B cell (primary cell): ENCODE results near the gene SCAI. TPM values are rescaled to one million over a fixed set of nuclear protein-coding genes. Genes with fewer than 3 reads are reported as not detected.
"Not testable (repeated sequence)": the region's sequence is repeated elsewhere in the genome, so short reads cannot be mapped to it uniquely, and the experiment has no call there.

ENCODE experiments used
- ATAC-seq: fragments of 200-7000 bp; cut with Tn5 transposase; one replicate; pipeline ENCODE4 v1.10.0; 2021; ENCODE audit warnings: low read depth, mild to moderate bottlenecking, moderate number of reproducible peaks, moderate library complexity
- CTCF ChIA-PET: fragments of 350-600 bp; sonication (Branson Sonifier 250); formaldehyde crosslinking; loops from one replicate; lab custom pipeline; 2021; ENCODE audit warnings: antibody characterized with exemption, inconsistent platforms; lab: Charles Lee
- POLR2A ChIA-PET: fragments of 350-600 bp; sonication (Branson Sonifier 250); formaldehyde crosslinking; loops from one replicate; lab custom pipeline; 2021; ENCODE audit warnings: antibody characterized with exemption; lab: Charles Lee
- DNase-seq: peaks from one replicate; pipeline ENCODE4 v3.0.0; 2013
- H2AFZ ChIP-seq: 2 replicates; pipeline ENCODE4 v1.6.1; 2012; ENCODE audit warnings: mild to moderate bottlenecking, low read depth, low read length; ENCODE audit not compliant: insufficient read depth, poor library complexity, severe bottlenecking
- H3K27ac ChIP-seq, 2 donors: 1 replicate in 1 of 2; 2 replicates in 1 of 2; pipeline ENCODE4 v1.5.1; 2012 to 2013; ENCODE audit warnings: low read length in 2 of 2, mild to moderate bottlenecking in 2 of 2, moderate library complexity in 1 of 2
- H3K27me3 ChIP-seq, 4 experiments: fragments of 200-600 bp in 1 of 4; sonication (generic) in 1 of 4; replicated peaks in 1 of 4; 1 replicate in 2 of 4; 2 replicates in 2 of 4; pipeline versions ENCODE4 v1.6.1 to v1.7.0; 2013 to 2016; ENCODE audit warnings: low read length in 3 of 4, mild to moderate bottlenecking in 2 of 4, mixed read lengths in 1 of 4, moderate library complexity in 1 of 4; ENCODE audit not compliant: insufficient read depth in 4 of 4, control insufficient read depth in 3 of 4; ENCODE audit errors: control extremely low read depth in 1 of 4
- H3K36me3 ChIP-seq, 2 experiments: replicated peaks in 1 of 2; 1 replicate in 1 of 2; 2 replicates in 1 of 2; pipeline versions ENCODE4 v1.6.1 to v1.7.1; 2013; ENCODE audit warnings: low read length in 1 of 2; ENCODE audit not compliant: insufficient read depth in 2 of 2, control insufficient read depth in 1 of 2; ENCODE audit errors: control extremely low read depth in 1 of 2, extremely low read depth in 1 of 2
- H3K4me1 ChIP-seq, 2 donors: fragments of 200-600 bp in 1 of 2; sonication (generic) in 1 of 2; 1 replicate in 1 of 2; 2 replicates in 1 of 2; pipeline versions ENCODE4 v1.5.1 to v1.6.1; 2013 to 2017; ENCODE audit warnings: low read length in 2 of 2; ENCODE audit not compliant: control insufficient read depth in 2 of 2, insufficient read depth in 2 of 2
- H3K4me2 ChIP-seq: replicated peaks from 2 replicates; pipeline ENCODE3; 2012; ENCODE audit warnings: mild to moderate bottlenecking, low read depth, low read length; ENCODE audit not compliant: poor library complexity, severe bottlenecking
- H3K4me3 ChIP-seq, 5 experiments: fragments of 200-600 bp in 1 of 5; sonication (generic) in 1 of 5; 1 replicate in 3 of 5; 2 replicates in 2 of 5; pipeline versions ENCODE4 v1.5.1 to v1.7.0; 2011 to 2016; ENCODE audit warnings: low read length in 4 of 5, mild to moderate bottlenecking in 4 of 5, low read depth in 2 of 5, control low read depth in 1 of 5, moderate library complexity in 1 of 5; ENCODE audit not compliant: insufficient read depth in 1 of 5; ENCODE audit errors: control extremely low read depth in 1 of 5, extremely low read depth in 1 of 5
- H3K79me2 ChIP-seq: fragments of 200-600 bp; sonication (generic); one replicate; pipeline ENCODE4 v1.6.0; 2016; ENCODE audit warnings: low read length; ENCODE audit not compliant: control insufficient read depth, insufficient read depth
- H3K9ac ChIP-seq: fragments of 200-600 bp; sonication (generic); 2 replicates; pipeline ENCODE4 v1.6.1; 2017; ENCODE audit warnings: mild to moderate bottlenecking, low read length, moderate library complexity
- H3K9me3 ChIP-seq, 3 donors: one replicate each; pipeline versions ENCODE4 v1.6.1 to v1.7.1; 2013; ENCODE audit warnings: low read length in 2 of 3; ENCODE audit not compliant: control insufficient read depth in 2 of 3, insufficient read depth in 1 of 3; ENCODE audit errors: control extremely low read depth in 1 of 3
- H4K20me1 ChIP-seq: 2 replicates; pipeline ENCODE4 v1.6.0; 2012; ENCODE audit warnings: mild to moderate bottlenecking, low read length; ENCODE audit not compliant: insufficient read depth, control insufficient read depth, poor library complexity, severe bottlenecking
- H3K27ac Mint-ChIP-seq: one replicate; pipeline ENCODE4 v1.8.0; 2021; ENCODE audit warnings: mixed read lengths
- H3K27me3 Mint-ChIP-seq: one replicate; pipeline ENCODE4 v1.8.0; 2021; ENCODE audit warnings: mixed read lengths
- H3K4me1 Mint-ChIP-seq: one replicate; pipeline ENCODE4 v1.8.0; 2021; ENCODE audit warnings: mixed read lengths
- H3K4me3 Mint-ChIP-seq: one replicate; pipeline ENCODE4 v1.8.0; 2021; ENCODE audit warnings: mixed read lengths
- H3K9me3 Mint-ChIP-seq: one replicate; pipeline ENCODE4 v1.8.0; 2022; ENCODE audit warnings: mixed read lengths; ENCODE audit not compliant: insufficient read depth
- EZH2 ChIP-seq: IDR thresholded peaks from 2 replicates; pipeline ENCODE4 v1.6.1; 2012; ENCODE audit warnings: borderline replicate concordance, low read depth, mild to moderate bottlenecking, moderate library complexity, low read length; ENCODE audit not compliant: insufficient read depth, poor library complexity, severe bottlenecking
- whole genome bisulfite sequencing: methylation state at CpG from one replicate; pipeline ENCODE4 v1.1.5; 2013; ENCODE audit warnings: missing lambda C conversion rate; ENCODE audit not compliant: insufficient coverage; 5-methylcytosine and 5-hydroxymethylcytosine counted together
- intact Hi-C: fragments of 100-400 bp; cut with micrococcal nuclease; formaldehyde crosslinking; loops from one replicate; pipeline ENCODE4 v1.10.0; 2022
- polyA plus RNA-seq: library from polyadenylated mRNA; depleted of rRNA; stranded (reverse); fragments of >200 nt; gene quantifications from 2 replicates; pipeline ENCODE4 v1.2.3, GENCODE V29; 2012
- total RNA-seq, 2 donors: library from RNA; stranded (reverse); fragments of 120-200 nt in 1 of 2; gene quantifications; 1 replicate in 1 of 2; 2 replicates in 1 of 2; pipeline versions ENCODE4 v1.2.3 to v1.2.4, GENCODE V29; 2013 to 2022
- TF ChIP-seq, protein P1 (sequence below): fragments of 200-600 bp; IDR thresholded peaks from one replicate; pipeline ENCODE4 v1.8.0; 2022; ENCODE audit warnings: antibody characterized with exemption, mild to moderate bottlenecking

Gene SCAI
- total and polyA plus RNA-seq, 2 donors (not counting 1 experiment from before 2014, with no cell fraction given), result 3.8 to 19.8 TPM

- Mint-ChIP-seq H3K27me3 (no peaks in the 10 kb centered on the region), H3K4me1 (peaks cover 14% of the 10 kb centered on the region), H3K27ac (no peak overlapping the region), H3K9me3 (no peaks in the 10 kb centered on the region), H3K4me3 (no peak overlapping the region)
- WGBS, result 98% methylated on average over 9 of the region's 9 CpGs
- CTCF ChIA-PET, result no interaction called here
- peaks cover 0 to 13% of the 10 kb centered on the region in 2 experiments for H3K36me3 ChIP-seq
- H3K27ac ChIP-seq, result no peak overlapping the region
- intact Hi-C loops, result no loop called here
- H3K4me3 ChIP-seq, result no peak overlapping the region
- H3K9ac ChIP-seq, result no peak overlapping the region
- H3K4me1 ChIP-seq, result peaks cover 5 to 18% of the 10 kb centered on the region in 2 donors
- H3K27me3 ChIP-seq, result no peaks in the 10 kb centered on the region
- H3K79me2 ChIP-seq, result no peaks in the 10 kb centered on the region
- ATAC-seq, result no peak
- H4K20me1 ChIP-seq, result no peaks in the 10 kb centered on the region
- no peak overlapping the region for H2AFZ ChIP-seq
- H3K9me3 ChIP-seq, result no peaks in the 10 kb centered on the region
- DNase-seq, result no peak
- POLR2A ChIA-PET, result no interaction called here
- H3K4me2 ChIP-seq, result no peak overlapping the region
- no peak for TF ChIP-seq EZH2
- TF ChIP-seq, protein P1, sequence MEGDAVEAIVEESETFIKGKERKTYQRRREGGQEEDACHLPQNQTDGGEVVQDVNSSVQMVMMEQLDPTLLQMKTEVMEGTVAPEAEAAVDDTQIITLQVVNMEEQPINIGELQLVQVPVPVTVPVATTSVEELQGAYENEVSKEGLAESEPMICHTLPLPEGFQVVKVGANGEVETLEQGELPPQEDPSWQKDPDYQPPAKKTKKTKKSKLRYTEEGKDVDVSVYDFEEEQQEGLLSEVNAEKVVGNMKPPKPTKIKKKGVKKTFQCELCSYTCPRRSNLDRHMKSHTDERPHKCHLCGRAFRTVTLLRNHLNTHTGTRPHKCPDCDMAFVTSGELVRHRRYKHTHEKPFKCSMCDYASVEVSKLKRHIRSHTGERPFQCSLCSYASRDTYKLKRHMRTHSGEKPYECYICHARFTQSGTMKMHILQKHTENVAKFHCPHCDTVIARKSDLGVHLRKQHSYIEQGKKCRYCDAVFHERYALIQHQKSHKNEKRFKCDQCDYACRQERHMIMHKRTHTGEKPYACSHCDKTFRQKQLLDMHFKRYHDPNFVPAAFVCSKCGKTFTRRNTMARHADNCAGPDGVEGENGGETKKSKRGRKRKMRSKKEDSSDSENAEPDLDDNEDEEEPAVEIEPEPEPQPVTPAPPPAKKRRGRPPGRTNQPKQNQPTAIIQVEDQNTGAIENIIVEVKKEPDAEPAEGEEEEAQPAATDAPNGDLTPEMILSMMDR, result no peak
Measured at GRCh38 chr9:124968238-124968637, 175.1 kb downstream of the SCAI start.

- H3K4me1 Mint-ChIP-seq, result peaks cover 14% of the 10 kb centered on the region
- H3K9me3 Mint-ChIP-seq, H3K9me3 ChIP-seq, H2AFZ ChIP-seq, H3K9ac ChIP-seq, H3K27me3 ChIP-seq, H3K4me3 ChIP-seq, intact Hi-C loops, POLR2A ChIA-PET, CTCF ChIA-PET, H3K36me3 ChIP-seq, H4K20me1 ChIP-seq, H3K79me2 ChIP-seq, H3K4me3 Mint-ChIP-seq, H3K4me2 ChIP-seq, ATAC-seq, H3K27ac ChIP-seq, DNase-seq, H3K27ac Mint-ChIP-seq, H3K27me3 Mint-ChIP-seq: not testable (repeated sequence)
- WGBS, result no CpG with 5 or more reads among the region's 5 CpGs
- H3K4me1 ChIP-seq, result peaks cover 5 to 18% of the 10 kb centered on the region in 2 donors
Measured at GRCh38 chr9:124965775-124966568, 177.4 kb downstream of the SCAI start.
